ENCODE results near the gene ZBTB1.
"Not testable (repeated sequence)": the region's sequence is repeated elsewhere in the genome, so short reads cannot be mapped to it uniquely, and the experiment has no call there.

Gene ZBTB1

GRCh38 chr14:64500088-64500487 is 4.5 kb upstream of the ZBTB1 start:
- DNase-seq: no peak

- no peak for DNase-seq
Observed at GRCh38 chr14:64501411-64502171, 3.0 kb upstream of the ZBTB1 start.

- DNase-seq: no peak
Observed at GRCh38 chr14:64502456-64502855, 2.1 kb upstream of the ZBTB1 start.

GRCh38 chr14:64502887-64503433 is 1.6 kb upstream of the ZBTB1 start:
- no peak for DNase-seq

GRCh38 chr14:64503434-64504309 is 898 bp upstream of the ZBTB1 start, which contains the start of gene ZBTB25:
ZBTB25 (minus strand) TSS chr14:64503838; CDS start chr14:64490533, 13,305 bp downstream.
- peak; percentile 71 for DNase-seq

GRCh38 chr14:64504897-64505794 is 576 bp downstream of the ZBTB1 start:
- peak; percentile 54 for DNase-seq

GRCh38 chr14:64506721-64507120 is 2.2 kb downstream of the ZBTB1 start:
- no peak for DNase-seq

GRCh38 chr14:64507376-64508156 is 3.0 kb downstream of the ZBTB1 start:
- no peak for DNase-seq

GRCh38 chr14:64508215-64508776 is 3.7 kb downstream of the ZBTB1 start:
- no peak for DNase-seq

- no peak for DNase-seq
Observed at GRCh38 chr14:64509036-64509435, 4.5 kb downstream of the ZBTB1 start.

GRCh38 chr14:64510825-64511671 is 6.5 kb downstream of the ZBTB1 start:
- no peak for DNase-seq

GRCh38 chr14:64513271-64513670 is 8.7 kb downstream of the ZBTB1 start:
- no peak for DNase-seq

GRCh38 chr14:64515053-64515452 is 10.5 kb downstream of the ZBTB1 start:
- DNase-seq: no peak

GRCh38 chr14:64516969-64517368 is 12.4 kb downstream of the ZBTB1 start:
- no peak for DNase-seq

GRCh38 chr14:64517667-64518066 is 13.1 kb downstream of the ZBTB1 start:
- not testable (repeated sequence) for DNase-seq

- no peak for DNase-seq
Observed at GRCh38 chr14:64518229-64518628, 13.7 kb downstream of the ZBTB1 start.

- no peak for DNase-seq
Observed at GRCh38 chr14:64520699-64521098, 16.1 kb downstream of the ZBTB1 start.

GRCh38 chr14:64522591-64523355 is 18.2 kb downstream of the ZBTB1 start:
- no peak for DNase-seq

GRCh38 chr14:64525354-64525753 is 20.8 kb downstream of the ZBTB1 start:
- DNase-seq: no peak

GRCh38 chr14:64531567-64531966 is 27.0 kb downstream of the ZBTB1 start:
- no peak for DNase-seq

Measured in 8988T (cell line).